Measurements from ENCODE around the gene SYNGR1. TPM values are rescaled to one million over a fixed set of nuclear protein-coding genes. Genes with fewer than 3 reads are reported as not detected.

The SYNGR1 gene
- total RNA-seq, 1 experiment from 2014 or later = 0.35 TPM

DNA sequence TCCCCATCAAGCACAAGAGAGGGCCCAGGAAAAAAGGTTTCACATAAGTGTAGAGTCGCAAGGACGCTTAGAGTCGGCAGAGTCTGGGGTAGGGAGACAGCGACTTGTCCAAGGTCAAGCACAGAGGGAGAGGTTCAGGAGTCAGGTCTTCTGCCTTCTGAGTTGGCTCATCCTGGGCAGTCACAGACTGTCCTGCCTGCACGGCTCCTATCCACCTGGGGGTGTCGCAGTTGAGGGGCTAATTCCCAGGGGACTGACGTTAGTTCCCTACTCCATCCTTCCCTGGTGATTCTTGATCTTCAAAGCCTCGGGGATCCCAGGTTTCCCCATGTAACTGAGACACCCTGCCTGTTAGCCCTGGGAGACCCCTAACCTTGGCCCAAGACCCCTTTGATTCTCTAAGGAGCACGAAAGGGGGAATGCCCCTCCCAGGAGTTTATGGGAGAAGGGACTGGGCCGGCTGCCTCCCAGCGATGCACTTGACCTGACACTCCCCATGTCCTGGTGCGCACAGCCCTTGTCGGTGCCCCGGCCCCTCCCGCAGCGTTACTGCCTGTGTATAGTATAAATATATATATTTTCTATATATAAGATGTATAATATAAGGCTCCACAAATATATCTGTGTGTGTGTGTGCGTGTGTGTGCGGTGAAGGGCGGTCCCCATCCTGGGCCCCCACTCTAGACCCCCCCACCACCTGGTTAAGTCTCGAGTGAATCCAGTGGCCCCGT lies 35.1 kb downstream of the SYNGR1 start:
- CTCF ChIA-PET = no interaction called here
- no TSS peak for BruUV-seq (replicated peaks)
- TF ChIP-seq CTCF (IDR thresholded peaks at IDR 0.05; ENCODE audit: unreplicated experiment) = peak; percentile 10
- DNase-seq (ENCODE audit: unreplicated experiment) = peak; percentile 23
- no peaks in the 10 kb centered on the region for H3K4me1 Mint-ChIP-seq (ENCODE audit: insufficient read depth, unreplicated experiment)
- H3K27me3 Mint-ChIP-seq (ENCODE audit: insufficient read depth, unreplicated experiment) = no peaks in the 10 kb centered on the region
- POLR2A ChIA-PET = interaction anchor here (0.6 kb wide), 1 partner anchor 12 kb away, joined by 3 read pairs; no protein-coding TSS in a partner anchor
- peak overlapping the region; percentile 15 for H3K27ac Mint-ChIP-seq (ENCODE audit: low read depth, unreplicated experiment)
- H3K9me3 Mint-ChIP-seq (ENCODE audit: unreplicated experiment) = no peaks in the 10 kb centered on the region
- no peak overlapping the region for H3K4me3 Mint-ChIP-seq (ENCODE audit: unreplicated experiment)
- no peaks in the 10 kb centered on the region for H3K36me3 Mint-ChIP-seq (ENCODE audit: insufficient read depth, unreplicated experiment)
- intact Hi-C loops (cut with micrococcal nuclease) = no loop called here

GRCh38 chr22:39388261-39389011 lies 38.6 kb downstream of the SYNGR1 start:
- POLR2A ChIA-PET = no interaction called here
- CTCF ChIA-PET = interaction anchor here (0.6 kb wide), 1 partner anchor 741 kb away, joined by 3 read pairs; no protein-coding TSS in a partner anchor
- H3K27ac Mint-ChIP-seq (ENCODE audit: low read depth, unreplicated experiment) = no peak overlapping the region
- no peak for DNase-seq (ENCODE audit: unreplicated experiment)
- intact Hi-C loops (cut with micrococcal nuclease) = no loop called here
- H3K9me3 Mint-ChIP-seq (ENCODE audit: unreplicated experiment) = no peaks in the 10 kb centered on the region
- H3K27me3 Mint-ChIP-seq (ENCODE audit: insufficient read depth, unreplicated experiment) = no peaks in the 10 kb centered on the region
- BruUV-seq (replicated peaks) = no TSS peak
- TF ChIP-seq CTCF (IDR thresholded peaks at IDR 0.05; ENCODE audit: unreplicated experiment) = no peak
- H3K4me3 Mint-ChIP-seq (ENCODE audit: unreplicated experiment) = no peak overlapping the region
- no peaks in the 10 kb centered on the region for H3K36me3 Mint-ChIP-seq (ENCODE audit: insufficient read depth, unreplicated experiment)
- H3K4me1 Mint-ChIP-seq (ENCODE audit: insufficient read depth, unreplicated experiment) = no peaks in the 10 kb centered on the region

DNA sequence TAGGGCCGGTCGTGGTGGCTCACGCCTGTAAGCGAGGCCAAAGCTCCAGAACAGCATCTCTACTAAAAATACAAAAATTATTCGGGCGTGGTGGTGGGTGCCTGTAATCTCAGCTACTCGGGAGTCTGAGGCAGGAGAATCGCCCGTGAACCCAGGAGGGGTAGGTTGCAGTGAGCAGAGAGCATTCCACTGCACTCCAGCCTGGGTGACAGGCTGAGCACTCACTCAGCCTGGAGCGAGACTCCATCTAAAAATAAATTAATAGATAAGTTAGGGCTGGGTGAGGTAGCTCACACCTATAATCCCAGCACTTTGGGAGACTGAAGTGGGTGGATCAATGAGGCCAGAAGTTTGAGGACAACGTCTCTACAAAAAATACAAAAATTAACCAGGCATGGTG lies 39.6 kb downstream of the SYNGR1 start:
- intact Hi-C loops (cut with micrococcal nuclease) = no loop called here
- Mint-ChIP-seq H3K9me3 (ENCODE audit: unreplicated experiment) (no peaks in the 10 kb centered on the region), H3K4me1 (ENCODE audit: insufficient read depth, unreplicated experiment) (no peaks in the 10 kb centered on the region), H3K36me3 (ENCODE audit: insufficient read depth, unreplicated experiment) (no peaks in the 10 kb centered on the region), H3K27ac (ENCODE audit: low read depth, unreplicated experiment) (no peak overlapping the region), H3K4me3 (ENCODE audit: unreplicated experiment) (no peak overlapping the region), H3K27me3 (ENCODE audit: insufficient read depth, unreplicated experiment) (no peaks in the 10 kb centered on the region)
- DNase-seq (ENCODE audit: unreplicated experiment) = no peak
- no TSS peak for BruUV-seq (replicated peaks)
- POLR2A ChIA-PET = no interaction called here
- no peak for TF ChIP-seq CTCF (IDR thresholded peaks at IDR 0.05; ENCODE audit: unreplicated experiment)
- CTCF ChIA-PET = interaction anchor here (0.6 to 0.8 kb wide), 2 partner anchors 9 to 1656 kb away, joined by 3 to 4 read pairs; no protein-coding TSS in a partner anchor

- no peak overlapping the region for H3K4me3 Mint-ChIP-seq (ENCODE audit: unreplicated experiment)
- no peak overlapping the region for H3K27ac Mint-ChIP-seq (ENCODE audit: low read depth, unreplicated experiment)
- CTCF ChIA-PET = interaction anchor here (0.7 to 1.2 kb wide), 3 partner anchors 12 to 543 kb away, joined by 3 to 5 read pairs (median 4); no protein-coding TSS in a partner anchor
- H3K36me3 Mint-ChIP-seq (ENCODE audit: insufficient read depth, unreplicated experiment) = no peaks in the 10 kb centered on the region
- no peaks in the 10 kb centered on the region for H3K4me1 Mint-ChIP-seq (ENCODE audit: insufficient read depth, unreplicated experiment)
- intact Hi-C loops (cut with micrococcal nuclease) = no loop called here
- POLR2A ChIA-PET = interaction anchor here (0.6 to 1.4 kb wide), 7 partner anchors 12 to 128 kb away, joined by 3 to 8 read pairs (median 4); partner anchors contain the start of genes ATF4 and RPL3
- no TSS peak for BruUV-seq (replicated peaks)
- H3K9me3 Mint-ChIP-seq (ENCODE audit: unreplicated experiment) = no peaks in the 10 kb centered on the region
- peak; percentile 49 for DNase-seq (ENCODE audit: unreplicated experiment)
- no peaks in the 10 kb centered on the region for H3K27me3 Mint-ChIP-seq (ENCODE audit: insufficient read depth, unreplicated experiment)
- TF ChIP-seq CTCF (IDR thresholded peaks at IDR 0.05; ENCODE audit: unreplicated experiment) = no peak
Observed at GRCh38 chr22:39392341-39392948, 42.7 kb downstream of the SYNGR1 start.

Data from MCF 10A (cell line).